ENCODE measurements around the gene TICAM1.
"Not testable (repeated sequence)": the region's sequence is repeated elsewhere in the genome, so short reads cannot be mapped to it uniquely, and the experiment has no call there.

DNA sequence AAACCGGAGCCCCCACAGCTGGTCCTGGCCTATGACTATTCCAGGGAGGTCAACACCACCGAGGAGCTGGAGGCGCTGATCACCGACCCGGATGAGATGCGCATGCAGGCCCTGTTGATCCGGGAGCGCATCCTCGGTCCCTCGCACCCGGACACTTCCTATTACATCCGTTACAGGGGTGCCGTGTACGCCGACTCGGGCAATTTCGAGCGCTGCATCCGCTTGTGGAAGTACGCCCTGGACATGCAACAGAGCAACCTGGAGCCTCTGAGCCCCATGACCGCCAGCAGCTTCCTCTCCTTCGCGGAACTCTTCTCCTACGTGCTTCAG lies 38.7 kb downstream of the TICAM1 start:
- TF ChIP-seq, protein P1, sequence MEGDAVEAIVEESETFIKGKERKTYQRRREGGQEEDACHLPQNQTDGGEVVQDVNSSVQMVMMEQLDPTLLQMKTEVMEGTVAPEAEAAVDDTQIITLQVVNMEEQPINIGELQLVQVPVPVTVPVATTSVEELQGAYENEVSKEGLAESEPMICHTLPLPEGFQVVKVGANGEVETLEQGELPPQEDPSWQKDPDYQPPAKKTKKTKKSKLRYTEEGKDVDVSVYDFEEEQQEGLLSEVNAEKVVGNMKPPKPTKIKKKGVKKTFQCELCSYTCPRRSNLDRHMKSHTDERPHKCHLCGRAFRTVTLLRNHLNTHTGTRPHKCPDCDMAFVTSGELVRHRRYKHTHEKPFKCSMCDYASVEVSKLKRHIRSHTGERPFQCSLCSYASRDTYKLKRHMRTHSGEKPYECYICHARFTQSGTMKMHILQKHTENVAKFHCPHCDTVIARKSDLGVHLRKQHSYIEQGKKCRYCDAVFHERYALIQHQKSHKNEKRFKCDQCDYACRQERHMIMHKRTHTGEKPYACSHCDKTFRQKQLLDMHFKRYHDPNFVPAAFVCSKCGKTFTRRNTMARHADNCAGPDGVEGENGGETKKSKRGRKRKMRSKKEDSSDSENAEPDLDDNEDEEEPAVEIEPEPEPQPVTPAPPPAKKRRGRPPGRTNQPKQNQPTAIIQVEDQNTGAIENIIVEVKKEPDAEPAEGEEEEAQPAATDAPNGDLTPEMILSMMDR (conservative IDR thresholded peaks at IDR 0.05), result not testable (repeated sequence)
- TF ChIP-seq EZH2 (IDR thresholded peaks at IDR 0.05; ENCODE audit: low read depth), result not testable (repeated sequence)

All from PC-9 (cell line).